NT2/D1 (cell line): Measurements from ENCODE around the gene BRPF3.

ENCODE experiments used
- SUZ12 ChIP-seq: IDR thresholded peaks from 2 replicates; pipeline ENCODE4 v1.6.1; 2011; ENCODE audit not compliant: insufficient read length, insufficient read depth; ENCODE audit errors: extremely low read depth
- YY1 ChIP-seq: IDR thresholded peaks from 2 replicates; pipeline ENCODE4 v1.6.1; 2011; ENCODE audit not compliant: insufficient read length, insufficient read depth

DNA sequence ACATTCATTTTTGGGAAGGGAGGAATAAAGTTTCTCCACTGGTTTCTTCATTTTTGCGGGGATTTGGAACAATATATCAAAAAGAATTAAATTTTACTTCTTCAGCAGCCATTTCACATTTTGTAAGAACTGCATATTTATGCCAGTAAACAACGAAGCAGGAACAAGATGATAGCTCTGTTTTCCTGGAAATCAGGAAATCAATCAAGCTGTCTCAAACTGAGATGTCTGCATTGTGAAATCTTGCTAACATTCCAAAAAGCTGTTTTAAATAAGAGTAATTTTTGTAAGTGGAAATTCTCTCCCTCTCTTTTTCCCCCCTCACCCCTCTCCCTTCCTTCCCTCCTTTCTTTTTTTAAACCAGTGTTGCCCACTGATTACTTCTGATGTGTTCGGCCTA, 46.3 kb upstream of the BRPF3 start:
- no peak for TF ChIP-seq SUZ12
- no peak for TF ChIP-seq YY1
